Panc1 (cell line): ENCODE results near the gene GNS.

ENCODE experiments used
- POLR2AphosphoS5 ChIP-seq: IDR thresholded peaks from 2 replicates; pipeline ENCODE4 v1.6.1; 2012; ENCODE audit warnings: mild to moderate bottlenecking, low read depth, low read length, moderate library complexity
- TF ChIP-seq, protein P1 (sequence below): fragments of 450-650 bp; IDR thresholded peaks from 2 replicates; pipeline ENCODE4 v1.5.1; 2017; ENCODE audit warnings: mild to moderate bottlenecking

DNA sequence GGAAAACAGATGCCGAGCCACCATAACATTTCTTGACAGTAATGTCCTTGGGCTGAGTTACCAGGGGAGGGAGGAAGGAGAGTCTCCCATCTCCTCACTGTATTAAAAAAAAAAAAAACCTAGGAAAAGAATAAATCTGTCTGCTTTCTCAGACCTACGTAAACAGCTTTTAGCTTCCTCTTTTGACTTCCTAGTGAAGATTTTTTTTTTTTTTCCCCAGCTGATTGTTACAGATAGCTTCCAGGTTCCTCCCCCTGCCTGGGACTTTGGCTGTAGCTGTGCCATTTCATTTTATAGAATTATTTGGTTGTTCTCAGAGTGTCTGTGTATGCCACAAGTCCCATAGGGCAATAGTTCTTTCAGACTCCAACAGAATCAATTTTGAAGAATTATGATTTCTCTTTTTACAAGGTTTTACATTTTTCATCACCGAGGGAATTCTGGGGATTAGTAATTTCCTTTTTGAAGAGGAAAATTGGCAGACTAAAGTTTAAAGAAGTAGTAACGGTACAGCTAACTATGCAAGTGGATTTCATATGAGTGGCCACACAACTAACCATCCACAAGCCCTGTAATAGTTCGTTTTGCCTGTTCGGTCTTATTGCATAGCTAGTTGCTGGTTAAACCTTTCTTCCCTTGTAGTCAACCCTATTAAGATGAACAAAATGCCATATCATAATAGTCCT is 23.1 kb upstream of the GNS start:
- TF ChIP-seq, protein P1, sequence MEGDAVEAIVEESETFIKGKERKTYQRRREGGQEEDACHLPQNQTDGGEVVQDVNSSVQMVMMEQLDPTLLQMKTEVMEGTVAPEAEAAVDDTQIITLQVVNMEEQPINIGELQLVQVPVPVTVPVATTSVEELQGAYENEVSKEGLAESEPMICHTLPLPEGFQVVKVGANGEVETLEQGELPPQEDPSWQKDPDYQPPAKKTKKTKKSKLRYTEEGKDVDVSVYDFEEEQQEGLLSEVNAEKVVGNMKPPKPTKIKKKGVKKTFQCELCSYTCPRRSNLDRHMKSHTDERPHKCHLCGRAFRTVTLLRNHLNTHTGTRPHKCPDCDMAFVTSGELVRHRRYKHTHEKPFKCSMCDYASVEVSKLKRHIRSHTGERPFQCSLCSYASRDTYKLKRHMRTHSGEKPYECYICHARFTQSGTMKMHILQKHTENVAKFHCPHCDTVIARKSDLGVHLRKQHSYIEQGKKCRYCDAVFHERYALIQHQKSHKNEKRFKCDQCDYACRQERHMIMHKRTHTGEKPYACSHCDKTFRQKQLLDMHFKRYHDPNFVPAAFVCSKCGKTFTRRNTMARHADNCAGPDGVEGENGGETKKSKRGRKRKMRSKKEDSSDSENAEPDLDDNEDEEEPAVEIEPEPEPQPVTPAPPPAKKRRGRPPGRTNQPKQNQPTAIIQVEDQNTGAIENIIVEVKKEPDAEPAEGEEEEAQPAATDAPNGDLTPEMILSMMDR: no peak
- TF ChIP-seq POLR2AphosphoS5: no peak
